ENCODE results near the gene GPC6.

GRCh38 chr13:93635616-93636032, 409.0 kb downstream of the GPC6 start:
- TF ChIP-seq, protein P1, sequence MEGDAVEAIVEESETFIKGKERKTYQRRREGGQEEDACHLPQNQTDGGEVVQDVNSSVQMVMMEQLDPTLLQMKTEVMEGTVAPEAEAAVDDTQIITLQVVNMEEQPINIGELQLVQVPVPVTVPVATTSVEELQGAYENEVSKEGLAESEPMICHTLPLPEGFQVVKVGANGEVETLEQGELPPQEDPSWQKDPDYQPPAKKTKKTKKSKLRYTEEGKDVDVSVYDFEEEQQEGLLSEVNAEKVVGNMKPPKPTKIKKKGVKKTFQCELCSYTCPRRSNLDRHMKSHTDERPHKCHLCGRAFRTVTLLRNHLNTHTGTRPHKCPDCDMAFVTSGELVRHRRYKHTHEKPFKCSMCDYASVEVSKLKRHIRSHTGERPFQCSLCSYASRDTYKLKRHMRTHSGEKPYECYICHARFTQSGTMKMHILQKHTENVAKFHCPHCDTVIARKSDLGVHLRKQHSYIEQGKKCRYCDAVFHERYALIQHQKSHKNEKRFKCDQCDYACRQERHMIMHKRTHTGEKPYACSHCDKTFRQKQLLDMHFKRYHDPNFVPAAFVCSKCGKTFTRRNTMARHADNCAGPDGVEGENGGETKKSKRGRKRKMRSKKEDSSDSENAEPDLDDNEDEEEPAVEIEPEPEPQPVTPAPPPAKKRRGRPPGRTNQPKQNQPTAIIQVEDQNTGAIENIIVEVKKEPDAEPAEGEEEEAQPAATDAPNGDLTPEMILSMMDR (IDR thresholded peaks at IDR 0.05; ENCODE audit: insufficient read depth, low read length) = no peak
- TF ChIP-seq REST (IDR thresholded peaks at IDR 0.05; ENCODE audit: insufficient replicate concordance, low read depth) = no peak
- no peak for TF ChIP-seq POLR2AphosphoS5 (IDR thresholded peaks at IDR 0.05; ENCODE audit: low read depth)
- TF ChIP-seq GABPA (IDR thresholded peaks at IDR 0.05; ENCODE audit: low read depth) = no peak
- TF ChIP-seq SPI1 (IDR thresholded peaks at IDR 0.05; ENCODE audit: borderline replicate concordance, low read depth) = no peak

All from HL-60 (cell line).